ENCODE data around the gene GPR155.

DNA sequence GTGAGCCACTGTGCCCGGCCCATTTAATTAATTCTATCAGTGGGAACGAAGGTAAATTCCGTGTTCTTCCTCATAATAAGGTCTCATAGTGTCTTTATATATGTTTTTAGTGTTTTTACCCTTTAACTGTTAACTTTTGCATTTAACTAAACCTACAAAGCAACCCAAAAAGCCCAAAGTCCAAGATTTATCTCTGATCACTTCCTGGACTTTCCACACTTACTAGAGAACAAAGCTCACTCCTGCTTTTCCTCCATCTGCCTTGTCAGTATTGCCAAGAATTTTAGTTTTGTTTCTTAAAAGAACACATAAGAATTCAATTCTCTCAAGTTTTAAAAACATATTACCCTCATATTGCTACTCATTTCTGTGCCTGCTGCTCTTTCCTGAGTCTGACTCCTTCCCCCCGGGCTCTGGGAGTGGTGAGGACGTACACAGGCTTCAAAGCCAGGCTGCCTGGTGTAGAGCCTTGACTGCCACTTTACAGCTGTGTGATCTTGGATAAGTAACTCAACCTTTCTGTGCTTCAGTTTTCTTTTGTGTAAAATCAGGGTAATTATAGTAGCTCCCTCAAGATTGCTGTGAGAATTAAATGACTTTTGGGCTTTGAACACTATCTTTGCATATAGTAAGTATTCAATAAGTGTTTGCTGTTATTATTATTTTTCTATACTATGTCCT, 24.9 kb upstream of the GPR155 start:
- TF ChIP-seq, protein P1, sequence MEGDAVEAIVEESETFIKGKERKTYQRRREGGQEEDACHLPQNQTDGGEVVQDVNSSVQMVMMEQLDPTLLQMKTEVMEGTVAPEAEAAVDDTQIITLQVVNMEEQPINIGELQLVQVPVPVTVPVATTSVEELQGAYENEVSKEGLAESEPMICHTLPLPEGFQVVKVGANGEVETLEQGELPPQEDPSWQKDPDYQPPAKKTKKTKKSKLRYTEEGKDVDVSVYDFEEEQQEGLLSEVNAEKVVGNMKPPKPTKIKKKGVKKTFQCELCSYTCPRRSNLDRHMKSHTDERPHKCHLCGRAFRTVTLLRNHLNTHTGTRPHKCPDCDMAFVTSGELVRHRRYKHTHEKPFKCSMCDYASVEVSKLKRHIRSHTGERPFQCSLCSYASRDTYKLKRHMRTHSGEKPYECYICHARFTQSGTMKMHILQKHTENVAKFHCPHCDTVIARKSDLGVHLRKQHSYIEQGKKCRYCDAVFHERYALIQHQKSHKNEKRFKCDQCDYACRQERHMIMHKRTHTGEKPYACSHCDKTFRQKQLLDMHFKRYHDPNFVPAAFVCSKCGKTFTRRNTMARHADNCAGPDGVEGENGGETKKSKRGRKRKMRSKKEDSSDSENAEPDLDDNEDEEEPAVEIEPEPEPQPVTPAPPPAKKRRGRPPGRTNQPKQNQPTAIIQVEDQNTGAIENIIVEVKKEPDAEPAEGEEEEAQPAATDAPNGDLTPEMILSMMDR (IDR thresholded peaks at IDR 0.05), result no peak
- TF ChIP-seq POLR2AphosphoS5 (IDR thresholded peaks at IDR 0.05), result no peak
- no peak for TF ChIP-seq POLR2A (IDR thresholded peaks at IDR 0.05)
- no peak for TF ChIP-seq EP300 (IDR thresholded peaks at IDR 0.05)
